8988T (cell line): ENCODE measurements around the gene CYP46A1.

Experiments used
- DNase-seq: peaks from one replicate; pipeline ENCODE4 v3.0.0; 2011

The CYP46A1 gene

GRCh38 chr14:99716850-99717681 lies 33.0 kb downstream of the CYP46A1 start:
- DNase-seq: no peak

- no peak for DNase-seq
Observed at GRCh38 chr14:99717682-99718013, 33.5 kb downstream of the CYP46A1 start.

GRCh38 chr14:99718031-99718810 lies 34.1 kb downstream of the CYP46A1 start:
- DNase-seq: no peak

DNA sequence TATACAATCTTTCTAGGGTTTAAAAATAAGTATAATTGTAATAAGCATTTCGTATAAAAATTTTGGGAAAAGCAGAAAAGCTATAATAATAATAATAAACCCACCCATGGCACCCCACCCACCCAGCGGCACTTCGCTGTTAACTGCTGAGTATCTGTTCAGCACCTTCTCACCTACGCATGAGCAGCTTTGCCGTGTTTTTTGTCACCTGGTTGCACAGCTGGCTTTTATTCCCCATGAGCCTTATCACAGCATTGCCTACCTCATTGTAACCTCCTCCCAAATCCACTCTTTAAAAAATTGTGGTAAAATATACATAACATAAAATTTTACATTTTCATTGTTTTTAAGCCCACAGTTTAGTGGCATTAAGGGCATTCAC lies 34.7 kb downstream of the CYP46A1 start:
- DNase-seq: no peak

DNA sequence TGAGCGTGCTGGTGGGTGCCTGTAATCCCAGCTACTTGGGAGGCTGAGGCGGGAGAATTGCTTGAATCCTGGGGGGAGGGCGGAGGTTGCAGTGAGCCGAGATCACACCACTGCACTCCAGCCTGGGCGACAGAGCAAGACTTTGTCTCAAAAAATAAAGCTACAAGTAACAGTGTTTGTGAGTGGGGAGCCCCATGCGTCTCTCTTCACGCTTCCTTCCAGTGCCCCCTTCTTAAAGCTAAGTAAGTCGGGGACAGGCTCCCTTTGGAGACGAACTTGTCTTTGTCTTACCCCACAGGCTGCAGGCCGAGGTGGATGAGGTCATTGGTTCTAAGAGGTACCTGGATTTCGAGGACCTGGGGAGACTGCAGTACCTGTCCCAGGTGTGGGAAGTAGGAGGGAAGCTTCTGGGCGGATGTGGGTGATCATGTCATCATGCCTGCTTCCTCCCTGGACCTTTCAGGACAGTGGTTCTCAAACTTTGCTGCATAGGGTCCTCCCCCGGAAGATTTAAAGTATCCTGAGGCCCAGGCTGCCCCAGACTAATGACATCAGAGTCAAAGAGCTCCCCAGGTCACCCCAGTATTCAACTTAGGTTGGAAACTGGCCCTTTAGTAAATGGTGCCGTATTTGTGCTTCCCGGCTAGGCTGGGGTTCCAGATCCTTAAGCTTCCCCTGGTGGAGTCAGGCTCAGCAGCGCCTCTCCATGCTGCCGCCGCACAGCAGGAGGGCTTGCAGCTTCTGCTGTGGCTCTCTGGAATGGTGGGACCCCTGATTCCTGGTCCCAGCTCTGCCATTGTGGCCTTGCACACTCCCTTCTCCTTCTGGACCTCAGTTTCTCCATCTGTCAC lies 37.1 kb downstream of the CYP46A1 start:
- DNase-seq: no peak

- DNase-seq: no peak
Observed at GRCh38 chr14:99721792-99722516, 37.9 kb downstream of the CYP46A1 start.

GRCh38 chr14:99722741-99723140 lies 38.6 kb downstream of the CYP46A1 start:
- no peak for DNase-seq

- DNase-seq: no peak
Observed at GRCh38 chr14:99724196-99724891, 40.2 kb downstream of the CYP46A1 start.

GRCh38 chr14:99724939-99725773 lies 41.1 kb downstream of the CYP46A1 start:
- DNase-seq: peak; percentile 14

GRCh38 chr14:99725774-99726537 lies 41.9 kb downstream of the CYP46A1 start:
- DNase-seq: peak; percentile 14

GRCh38 chr14:99726538-99727095 lies 42.5 kb downstream of the CYP46A1 start:
- DNase-seq: peak; percentile 5

DNA sequence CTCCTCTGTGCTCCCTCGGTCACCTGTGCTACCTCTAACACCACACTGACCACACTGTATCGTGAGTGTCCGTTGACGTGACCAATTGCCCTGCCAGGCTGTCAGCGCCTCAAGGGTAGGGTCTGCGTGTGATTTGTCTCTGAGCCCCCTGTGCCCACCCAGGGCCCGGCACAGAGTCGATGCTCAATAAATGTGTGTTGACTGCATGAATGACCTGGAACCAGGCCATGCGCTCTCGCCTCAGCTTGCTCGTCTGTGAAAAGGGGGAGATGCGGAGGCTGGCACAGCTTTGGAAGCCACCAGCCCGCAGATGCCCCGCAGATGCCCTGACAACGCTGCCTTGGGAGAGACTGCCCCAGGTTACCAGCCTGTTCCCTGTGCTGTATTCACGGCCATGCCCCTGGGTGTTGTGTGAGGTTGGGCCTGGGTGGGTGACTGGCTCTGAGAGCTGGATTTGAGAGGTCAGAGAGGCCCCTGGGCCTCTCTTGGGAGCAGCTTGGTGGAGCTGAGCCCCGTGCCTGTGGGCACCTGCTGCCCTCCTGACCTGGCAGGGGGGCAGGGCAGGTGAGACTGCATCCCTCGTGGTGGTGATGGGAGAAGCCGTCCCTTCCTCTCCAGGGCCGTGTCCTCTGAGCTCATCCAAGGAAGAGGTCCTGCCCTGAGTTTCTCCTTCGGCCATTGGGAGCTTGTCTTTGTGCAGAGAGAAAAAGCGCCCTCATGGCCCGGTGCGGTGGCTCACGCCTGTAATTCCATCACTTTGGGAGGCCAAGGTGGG lies 43.2 kb downstream of the CYP46A1 start:
- DNase-seq: peak; percentile 20

DNA sequence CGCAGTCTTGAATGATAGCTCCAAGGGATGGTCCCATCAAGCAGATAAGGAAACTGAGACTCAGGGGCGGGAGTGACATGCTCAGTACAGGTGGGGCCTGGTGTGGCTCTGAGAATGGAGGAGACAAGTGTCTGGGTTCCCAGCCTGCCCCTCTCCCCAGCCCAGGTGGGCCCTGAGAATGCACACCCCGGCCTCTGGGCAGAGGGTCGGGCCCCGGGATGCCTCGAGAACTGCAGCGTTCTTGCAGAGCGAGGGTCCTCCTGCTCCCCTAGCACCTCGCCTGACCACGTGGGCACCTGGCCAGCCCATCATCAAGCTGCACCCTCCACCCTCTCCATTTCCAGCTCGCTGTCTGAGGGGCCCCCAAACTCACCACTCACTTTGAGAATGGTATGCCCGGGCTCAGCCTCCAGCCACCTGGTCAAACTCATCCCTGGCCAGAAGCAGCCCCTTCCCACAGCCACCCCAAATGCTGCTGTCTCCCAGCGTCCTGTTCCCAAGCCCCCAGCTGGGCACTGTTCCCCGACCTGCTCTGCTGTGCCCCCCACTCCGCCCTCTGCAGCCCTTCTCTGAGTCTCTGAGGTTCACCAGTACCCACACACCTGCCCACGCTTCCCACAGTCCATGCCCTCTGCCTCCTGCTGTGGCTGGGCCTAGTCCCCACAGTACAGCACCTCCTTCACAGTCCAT lies 44.3 kb downstream of the CYP46A1 start:
- DNase-seq: peak; percentile 13

GRCh38 chr14:99728981-99729451 lies 44.9 kb downstream of the CYP46A1 start:
- peak; percentile 47 for DNase-seq

DNA sequence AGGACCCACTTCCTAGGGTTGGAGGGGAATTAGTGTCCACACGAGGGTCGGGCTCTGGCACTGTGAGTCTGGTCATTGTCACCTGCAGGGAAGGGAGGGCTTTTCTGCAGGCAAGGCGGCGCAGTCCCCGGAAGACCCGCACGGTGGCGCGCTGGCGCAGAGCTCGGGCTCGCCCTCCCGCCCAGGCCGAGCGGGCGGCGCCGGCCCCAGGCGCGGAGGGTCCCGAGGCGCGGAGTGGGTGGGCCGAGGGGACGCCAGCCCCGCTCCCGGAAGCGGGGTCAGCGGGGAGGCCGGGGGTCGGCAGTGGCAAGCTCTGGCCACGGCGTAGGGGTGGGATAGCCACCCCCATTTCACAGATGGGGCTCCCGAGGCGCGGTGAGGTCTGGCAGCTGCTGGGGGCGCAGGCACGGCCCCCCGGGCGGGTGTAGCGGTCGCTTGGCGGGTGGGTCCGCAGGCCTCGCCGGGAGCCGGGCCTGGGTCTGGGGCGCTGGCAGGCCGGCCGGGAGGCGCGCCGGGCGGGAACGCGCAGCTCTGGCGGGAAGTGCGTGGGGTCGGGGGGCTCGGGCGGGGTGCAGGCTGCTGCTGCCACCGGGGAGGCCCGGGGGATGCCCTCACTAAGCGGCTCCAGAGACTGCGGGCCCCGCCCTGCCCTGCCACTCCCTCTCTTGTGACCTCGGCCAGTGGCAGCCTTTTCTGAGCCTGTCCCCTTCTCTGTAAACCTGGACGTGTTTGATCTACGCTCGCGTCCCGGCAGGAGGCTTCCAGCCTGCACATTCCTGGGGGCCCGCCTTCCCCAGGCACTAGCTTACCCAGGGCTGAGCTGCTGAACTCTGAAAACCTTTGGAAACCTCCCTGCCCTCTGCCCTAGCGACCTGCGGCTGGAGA lies 46.1 kb downstream of the CYP46A1 start:
- DNase-seq: peak; percentile 92

GRCh38 chr14:99730876-99731546 lies 46.9 kb downstream of the CYP46A1 start:
- no peak for DNase-seq
